ENCODE data around the gene PLGLB1.
"Not testable (repeated sequence)": the region's sequence is repeated elsewhere in the genome, so short reads cannot be mapped to it uniquely, and the experiment has no call there.

- TF ChIP-seq CTCF (conservative IDR thresholded peaks at IDR 0.05 in 1 of 2, IDR thresholded peaks at IDR 0.05 in 1 of 2; ENCODE audit: low read depth in 1 of 2, low read length in 2 of 2); EZH2 (IDR thresholded peaks at IDR 0.05; ENCODE audit: low read length, missing control alignments): not testable (repeated sequence)
Measured at GRCh38 chr2:87064305-87064704, 42.7 kb upstream of the PLGLB1 start.
